Upper lobe of right lung (tissue), 1 donor: ENCODE measurements around the gene PTEN. TPM values are rescaled to one million over a fixed set of nuclear protein-coding genes. Genes with fewer than 3 reads are reported as not detected.

Source experiments
- ATAC-seq: fragments of 200-7000 bp; cut with Tn5 transposase; one replicate; pipeline ENCODE4 v1.9.1; 2020; ENCODE audit warnings: mild to moderate bottlenecking, moderate library complexity
- DNase-seq: peaks from one replicate; pipeline ENCODE4 v3.0.0-alpha.2; 2020
- H3K27ac ChIP-seq: fragments of 200-600 bp; one replicate; pipeline ENCODE4 v1.8.0; 2022
- H3K27me3 ChIP-seq: fragments of 200-600 bp; one replicate; pipeline ENCODE4 v1.8.0; 2022; ENCODE audit warnings: mild to moderate bottlenecking
- H3K36me3 ChIP-seq: fragments of 200-600 bp; one replicate; pipeline ENCODE4 v1.8.0; 2022
- H3K4me1 ChIP-seq: fragments of 200-600 bp; one replicate; pipeline ENCODE4 v1.8.0; 2022
- H3K4me3 ChIP-seq: fragments of 200-600 bp; one replicate; pipeline ENCODE4 v1.8.0; 2022; ENCODE audit warnings: mild to moderate bottlenecking
- H3K9me3 ChIP-seq: fragments of 200-600 bp; one replicate; pipeline ENCODE4 v1.8.0; 2022
- CTCF ChIP-seq: fragments of 200-600 bp; IDR thresholded peaks from one replicate; pipeline ENCODE4 v1.8.0; 2022; ENCODE audit warnings: antibody characterized with exemption
- intact Hi-C: fragments of 100-400 bp; cut with DNase I; formaldehyde crosslinking; loops from one replicate; pipeline ENCODE4 v1.11.0; 2022
- total RNA-seq: library from RNA; stranded (reverse); fragmentation: NEBNext Ultra II Directional; extraction: Animal tissue kit (Norgen Biotek cat#: 25700); gene quantifications from one replicate; pipeline ENCODE4 v1.2.1, GENCODE V29; 2021
- donor health status: DM: no; HTN: yes; CAD: no; lungs with severe emphysema.

The PTEN gene
- total RNA-seq, 1 donor from 2014 or later, result 101 TPM

- no peaks in the 10 kb centered on the region for H3K36me3 ChIP-seq
- no peak overlapping the region for H3K27ac ChIP-seq
- DNase-seq (no peak), ATAC-seq (no peak)
- H3K9me3 ChIP-seq, result no peaks in the 10 kb centered on the region
- TF ChIP-seq CTCF, result no peak
- H3K27me3 ChIP-seq, result no peaks in the 10 kb centered on the region
- H3K4me3 ChIP-seq, result peak overlapping the region; percentile 81
- peaks cover 46% of the 10 kb centered on the region for H3K4me1 ChIP-seq
- intact Hi-C loops, result no loop called here
These were observed 6.5 kb downstream of the PTEN start for GRCh38 chr10:87869773-87870551.

- H3K4me1 ChIP-seq, result peaks cover 68% of the 10 kb centered on the region
These were observed 9.4 kb downstream of the PTEN start for GRCh38 chr10:87872828-87873227.

GRCh38 chr10:87873656-87874055 lies 10.2 kb downstream of the PTEN start:
- TF ChIP-seq CTCF, result no peak
- Histone ChIP-seq H3K27ac (no peak overlapping the region), H3K4me1 (peaks cover 63% of the 10 kb centered on the region), H3K4me3 (no peak overlapping the region), H3K27me3 (no peaks in the 10 kb centered on the region), H3K36me3 (no peaks in the 10 kb centered on the region), H3K9me3 (no peaks in the 10 kb centered on the region)
- ATAC-seq, result no peak
- intact Hi-C loops, result no loop called here
- no peak for DNase-seq

More at GRCh38 chr10:87872828-87873227, 9.4 kb downstream of the PTEN start:
- Histone ChIP-seq H3K27me3 (no peaks in the 10 kb centered on the region), H3K27ac (no peak overlapping the region), H3K36me3 (no peaks in the 10 kb centered on the region), H3K9me3 (no peaks in the 10 kb centered on the region), H3K4me3 (no peak overlapping the region)
- intact Hi-C loops, result no loop called here
- no peak for DNase-seq
- ATAC-seq, result no peak
- no peak for TF ChIP-seq CTCF

GRCh38 chr10:87875929-87876571 lies 12.6 kb downstream of the PTEN start:
- ATAC-seq, result no peak
- no peak for DNase-seq
- H3K27me3 ChIP-seq, result no peaks in the 10 kb centered on the region
- TF ChIP-seq CTCF, result no peak
- H3K4me3 ChIP-seq, result no peak overlapping the region
- no peak overlapping the region for H3K27ac ChIP-seq
- intact Hi-C loops, result no loop called here
- no peaks in the 10 kb centered on the region for H3K9me3 ChIP-seq
- H3K36me3 ChIP-seq, result no peaks in the 10 kb centered on the region
- H3K4me1 ChIP-seq, result peaks cover 49% of the 10 kb centered on the region

GRCh38 chr10:87878664-87879459 lies 15.4 kb downstream of the PTEN start:
- Histone ChIP-seq H3K9me3 (no peaks in the 10 kb centered on the region), H3K4me1 (peaks cover 36% of the 10 kb centered on the region), H3K27me3 (no peaks in the 10 kb centered on the region), H3K27ac (no peak overlapping the region), H3K36me3 (no peaks in the 10 kb centered on the region), H3K4me3 (no peak overlapping the region)
- intact Hi-C loops, result no loop called here
- DNase-seq (no peak), ATAC-seq (no peak)
- TF ChIP-seq CTCF, result no peak
